Measurements from ENCODE around the gene SHMT1. TPM values are rescaled to one million over a fixed set of nuclear protein-coding genes. Genes with fewer than 3 reads are reported as not detected.
"Not testable (repeated sequence)": the region's sequence is repeated elsewhere in the genome, so short reads cannot be mapped to it uniquely, and the experiment has no call there.

The SHMT1 gene
- total RNA-seq, 4 donors from 2014 or later, result 59.9 to 117 (median 82.7) TPM

DNA sequence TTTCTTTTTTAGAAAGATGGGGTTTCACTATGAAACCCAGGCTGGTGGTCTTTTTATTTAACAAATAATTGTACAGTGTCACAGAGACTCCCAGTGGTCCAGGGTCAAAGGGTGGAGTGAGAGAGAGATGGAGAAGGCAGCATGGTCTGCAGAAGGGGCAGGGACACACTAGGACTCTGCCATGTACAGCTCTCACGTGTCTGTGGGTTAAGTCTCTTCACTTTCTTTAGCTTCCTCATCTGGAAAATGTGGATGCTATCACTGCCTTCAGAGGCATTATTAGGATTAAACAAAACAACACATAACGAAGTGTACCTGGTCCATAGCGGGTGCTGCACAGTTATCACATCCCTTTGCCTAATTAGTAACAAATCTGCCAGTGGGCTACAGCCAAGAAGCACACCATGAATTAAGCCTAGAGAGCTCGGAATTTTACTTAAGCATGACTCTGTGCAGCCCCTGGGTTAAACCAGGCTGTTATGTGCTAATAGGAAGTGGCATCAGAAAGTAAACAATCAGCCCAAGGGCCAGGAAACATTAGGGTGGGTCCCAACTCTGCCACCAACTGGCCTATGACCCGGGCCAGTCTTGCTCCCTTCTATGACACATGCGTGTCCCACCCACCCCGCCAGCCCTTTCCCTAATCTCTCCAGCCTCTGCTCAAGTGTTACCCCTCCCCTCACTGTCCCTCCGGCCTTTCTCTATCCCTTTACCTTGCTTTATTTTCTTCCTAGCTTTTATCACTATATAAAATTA is 62.4 kb downstream of the SHMT1 start:
- Histone ChIP-seq H3K36me3 (peaks cover 22 to 49% of the 10 kb centered on the region in 2 donors), H3K4me3 (replicated peaks in 1 of 3) (no peak overlapping the region), H3K27me3 (no peaks in the 10 kb centered on the region), H3K27ac (no peak overlapping the region), H3K9me3 (no peaks in the 10 kb centered on the region), H3K4me1 (no peaks in the 10 kb centered on the region)
- no peak for DNase-seq
- 87 to 89% methylated on average over 8 of the region's 8 CpGs for WGBS, 2 donors
- no peak for TF ChIP-seq POLR2A (IDR thresholded peaks at IDR 0.05)
- TF ChIP-seq, protein P1, sequence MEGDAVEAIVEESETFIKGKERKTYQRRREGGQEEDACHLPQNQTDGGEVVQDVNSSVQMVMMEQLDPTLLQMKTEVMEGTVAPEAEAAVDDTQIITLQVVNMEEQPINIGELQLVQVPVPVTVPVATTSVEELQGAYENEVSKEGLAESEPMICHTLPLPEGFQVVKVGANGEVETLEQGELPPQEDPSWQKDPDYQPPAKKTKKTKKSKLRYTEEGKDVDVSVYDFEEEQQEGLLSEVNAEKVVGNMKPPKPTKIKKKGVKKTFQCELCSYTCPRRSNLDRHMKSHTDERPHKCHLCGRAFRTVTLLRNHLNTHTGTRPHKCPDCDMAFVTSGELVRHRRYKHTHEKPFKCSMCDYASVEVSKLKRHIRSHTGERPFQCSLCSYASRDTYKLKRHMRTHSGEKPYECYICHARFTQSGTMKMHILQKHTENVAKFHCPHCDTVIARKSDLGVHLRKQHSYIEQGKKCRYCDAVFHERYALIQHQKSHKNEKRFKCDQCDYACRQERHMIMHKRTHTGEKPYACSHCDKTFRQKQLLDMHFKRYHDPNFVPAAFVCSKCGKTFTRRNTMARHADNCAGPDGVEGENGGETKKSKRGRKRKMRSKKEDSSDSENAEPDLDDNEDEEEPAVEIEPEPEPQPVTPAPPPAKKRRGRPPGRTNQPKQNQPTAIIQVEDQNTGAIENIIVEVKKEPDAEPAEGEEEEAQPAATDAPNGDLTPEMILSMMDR (IDR thresholded peaks at IDR 0.05), result no peak
- intact Hi-C loops (cut with DNase I), result no loop called here

DNA sequence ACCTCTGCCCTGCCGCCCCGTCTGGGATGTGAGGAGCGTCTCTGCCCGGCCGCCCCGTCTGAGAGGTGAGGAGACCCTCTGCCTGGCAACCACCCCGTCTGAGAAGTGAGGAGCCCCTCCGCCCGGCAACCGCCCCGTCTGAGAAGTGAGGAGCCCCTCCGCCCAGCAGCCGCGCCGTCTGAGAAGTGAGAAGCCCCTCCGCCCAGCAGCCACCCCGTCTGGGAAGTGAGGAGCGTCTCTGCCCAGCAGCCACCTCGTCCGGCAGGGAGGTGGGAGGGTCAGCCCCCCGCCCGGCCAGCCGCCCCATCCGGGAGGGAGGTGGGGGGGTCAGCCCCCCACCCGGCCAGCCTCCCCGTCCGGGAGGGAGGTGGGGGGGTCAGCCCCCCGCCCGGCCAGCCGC is 65.3 kb downstream of the SHMT1 start:
- H3K27ac ChIP-seq; DNase-seq; H3K27me3 ChIP-seq; H3K4me3 ChIP-seq (replicated peaks in 1 of 3); H3K4me1 ChIP-seq; H3K9me3 ChIP-seq; intact Hi-C loops (cut with DNase I): not testable (repeated sequence)
- no CpG with 5 or more reads among the region's 30 CpGs for WGBS, 2 donors
- H3K36me3 ChIP-seq, result peaks cover 12 to 42% of the 10 kb centered on the region in 2 donors

DNA sequence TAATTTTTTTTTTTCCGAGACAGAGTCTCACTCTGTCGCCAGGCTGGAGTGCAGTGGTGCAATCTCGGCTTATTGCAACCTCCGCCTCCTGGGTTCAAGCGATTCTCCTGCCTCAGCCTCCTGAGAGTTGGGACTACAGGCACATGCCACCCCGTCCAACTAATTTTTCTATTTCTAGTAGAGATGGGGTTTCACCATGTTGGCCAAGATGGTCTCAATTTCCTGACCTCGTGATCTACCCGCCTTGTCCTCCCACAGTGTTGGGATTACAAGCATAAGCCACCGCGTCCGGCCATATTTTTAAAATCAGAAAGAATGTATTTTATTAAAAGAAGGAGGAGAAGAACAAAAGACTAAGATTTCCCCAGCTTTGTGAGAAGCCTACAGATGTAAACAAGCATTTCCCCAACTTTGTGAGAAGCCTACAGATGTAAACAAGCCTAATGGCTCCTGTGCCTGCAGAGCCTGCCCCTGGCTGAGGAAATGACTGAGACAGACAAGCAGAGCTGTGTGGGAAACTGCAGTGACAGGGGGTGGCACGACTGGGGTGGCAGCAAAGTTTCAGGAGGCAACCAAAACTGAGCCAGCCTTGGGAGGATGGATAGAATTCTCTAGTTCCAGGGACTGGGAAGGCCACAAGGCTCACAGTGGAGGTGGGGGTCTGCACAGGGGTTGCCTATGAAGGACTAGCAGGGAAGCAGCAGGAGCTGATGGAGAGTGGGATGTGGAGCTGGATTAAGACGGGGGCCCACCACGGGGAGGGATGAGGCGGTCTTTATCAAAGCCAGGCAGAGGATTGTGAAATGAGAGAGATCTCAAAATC is 71.4 kb downstream of the SHMT1 start:
- no peak overlapping the region for H3K4me3 ChIP-seq (replicated peaks in 1 of 3)
- H3K9me3 ChIP-seq, result no peaks in the 10 kb centered on the region
- no peaks in the 10 kb centered on the region for H3K27me3 ChIP-seq
- peaks cover 15 to 45% of the 10 kb centered on the region in 2 donors for H3K36me3 ChIP-seq
- no peak for DNase-seq
- no peak overlapping the region for H3K27ac ChIP-seq
- H3K4me1 ChIP-seq, result no peaks in the 10 kb centered on the region
- 94 to 96% methylated on average over 15 of the region's 15 CpGs for WGBS, 2 donors
- no peak for TF ChIP-seq POLR2A (IDR thresholded peaks at IDR 0.05)
- TF ChIP-seq, protein P1 (IDR thresholded peaks at IDR 0.05), result no peak
- intact Hi-C loops (cut with DNase I), result no loop called here

DNA sequence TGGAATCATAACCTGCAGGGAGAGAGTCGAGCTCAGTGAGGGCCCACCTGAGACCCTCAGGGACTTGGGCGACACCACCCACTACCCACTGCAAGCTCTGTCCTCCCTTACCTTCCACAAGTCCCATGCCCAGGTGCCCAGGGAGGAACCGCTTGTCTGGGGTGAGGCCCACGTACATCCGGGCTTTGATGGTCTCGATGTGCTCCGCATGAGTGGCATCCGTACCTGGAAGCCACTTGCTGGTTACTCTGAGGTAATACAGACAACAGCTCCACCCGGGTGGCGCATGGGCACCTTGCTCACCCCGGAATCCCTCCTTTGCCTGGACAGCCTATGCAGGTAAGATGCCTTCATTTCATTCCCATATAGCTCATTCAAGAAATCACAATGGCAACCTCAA is 78.1 kb downstream of the SHMT1 start:
- Histone ChIP-seq H3K27me3 (no peaks in the 10 kb centered on the region), H3K36me3 (peaks cover 35 to 43% of the 10 kb centered on the region in 2 donors), H3K4me3 (replicated peaks in 1 of 3) (no peak overlapping the region), H3K27ac (no peak overlapping the region), H3K4me1 (peaks cover 3 to 6% of the 10 kb centered on the region in 2 donors), H3K9me3 (no peaks in the 10 kb centered on the region)
- TF ChIP-seq, protein P1 (IDR thresholded peaks at IDR 0.05), result no peak
- TF ChIP-seq POLR2A (IDR thresholded peaks at IDR 0.05), result no peak
- WGBS, 2 donors, result 95 to 98% methylated on average over 9 to 11 of the region's 11 CpGs
- no peak for DNase-seq
- intact Hi-C loops (cut with DNase I), result no loop called here

DNA sequence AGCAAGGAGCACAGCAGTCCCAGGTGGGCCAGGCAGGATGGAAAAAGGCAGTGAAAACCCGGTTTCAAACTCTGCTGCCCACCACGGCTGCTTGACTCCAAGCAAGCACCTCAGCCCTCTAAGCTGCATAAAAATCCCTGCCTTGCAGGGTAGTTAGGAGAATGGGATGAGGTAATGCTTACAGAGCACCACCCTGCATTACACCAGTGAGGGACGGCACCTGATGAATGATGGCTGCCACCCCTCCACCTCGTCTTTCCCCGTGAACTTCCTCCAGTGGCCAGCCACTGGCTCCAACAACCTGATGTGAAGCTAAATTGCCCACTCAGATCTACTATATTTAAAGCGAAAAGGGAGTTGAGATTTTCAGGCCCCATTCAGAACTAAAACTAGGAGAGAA is 81.6 kb downstream of the SHMT1 start:
- TF ChIP-seq, protein P1 (IDR thresholded peaks at IDR 0.05), result no peak
- no peak for TF ChIP-seq POLR2A (IDR thresholded peaks at IDR 0.05)
- peaks cover 35 to 43% of the 10 kb centered on the region in 2 donors for H3K36me3 ChIP-seq
- 92 to 94% methylated on average over 6 of the region's 6 CpGs for WGBS, 2 donors

More for the DNA sequence above, 81.6 kb downstream of the SHMT1 start:
- no peaks in the 10 kb centered on the region for H3K9me3 ChIP-seq
- H3K27me3 ChIP-seq, result no peaks in the 10 kb centered on the region
- no peak overlapping the region for H3K27ac ChIP-seq
- peaks cover 10 to 12% of the 10 kb centered on the region in 2 donors for H3K4me1 ChIP-seq
- no peak for DNase-seq
- intact Hi-C loops (cut with DNase I), result no loop called here
- H3K4me3 ChIP-seq (replicated peaks in 1 of 3), result no peak overlapping the region

Measured in thyroid gland (tissue), 4 donors.